Gastroesophageal sphincter (tissue), 3 donors: Measurements from ENCODE around the gene VSNL1.

ENCODE experiments used
- POLR2A ChIP-seq, 2 donors: fragments of 450-650 bp; IDR thresholded peaks; one replicate each; pipeline ENCODE4 v1.6.1; 2017; ENCODE audit warnings: antibody characterized with exemption in 2 of 2, mild to moderate bottlenecking in 2 of 2, moderate library complexity in 1 of 2
- TF ChIP-seq, protein P1 (sequence below), 4 experiments: fragments of 200-600 bp in 2 of 4; fragments of 450-650 bp in 2 of 4; sonication (generic) in 1 of 4; IDR thresholded peaks; one replicate each; pipeline ENCODE4 v1.5.1; 2017 to 2019; ENCODE audit warnings: antibody characterized with exemption in 4 of 4, mild to moderate bottlenecking in 2 of 4, moderate library complexity in 2 of 4

DNA sequence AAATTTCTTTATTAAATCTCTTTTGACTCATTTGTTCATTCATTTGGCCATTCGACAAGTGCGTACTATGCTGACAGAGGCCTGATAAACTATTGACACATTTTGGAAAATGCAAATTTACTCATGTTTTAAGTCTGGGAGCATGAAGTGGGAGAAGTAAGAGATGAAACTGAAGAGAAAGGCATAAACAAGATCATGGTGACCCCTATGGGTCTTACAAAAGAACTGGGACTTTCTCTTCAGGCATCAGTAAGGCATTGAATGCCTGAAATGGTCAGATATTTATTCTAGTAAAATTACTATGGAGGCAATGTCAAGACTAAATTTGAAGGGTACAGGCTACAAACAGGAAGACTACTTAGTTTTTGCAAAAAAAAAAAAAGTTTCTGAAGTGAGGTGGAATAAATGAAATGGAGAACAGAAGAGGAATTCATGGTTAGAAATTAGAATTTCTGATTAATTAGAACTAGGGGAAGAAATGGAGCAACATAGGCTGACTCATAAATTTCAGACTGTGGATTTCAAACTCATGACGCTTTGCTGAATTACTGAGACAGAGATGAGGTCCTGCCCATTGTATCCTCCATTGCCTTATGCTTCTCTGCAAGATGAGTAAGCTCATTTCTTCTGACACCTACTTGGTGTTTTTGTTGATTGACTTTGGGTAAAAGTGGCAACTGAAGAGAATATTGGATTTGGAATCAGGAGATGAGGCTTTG is 32.7 kb downstream of the VSNL1 start:
- no peak for TF ChIP-seq POLR2A (IDR thresholded peaks at IDR 0.05)
- TF ChIP-seq, protein P1, sequence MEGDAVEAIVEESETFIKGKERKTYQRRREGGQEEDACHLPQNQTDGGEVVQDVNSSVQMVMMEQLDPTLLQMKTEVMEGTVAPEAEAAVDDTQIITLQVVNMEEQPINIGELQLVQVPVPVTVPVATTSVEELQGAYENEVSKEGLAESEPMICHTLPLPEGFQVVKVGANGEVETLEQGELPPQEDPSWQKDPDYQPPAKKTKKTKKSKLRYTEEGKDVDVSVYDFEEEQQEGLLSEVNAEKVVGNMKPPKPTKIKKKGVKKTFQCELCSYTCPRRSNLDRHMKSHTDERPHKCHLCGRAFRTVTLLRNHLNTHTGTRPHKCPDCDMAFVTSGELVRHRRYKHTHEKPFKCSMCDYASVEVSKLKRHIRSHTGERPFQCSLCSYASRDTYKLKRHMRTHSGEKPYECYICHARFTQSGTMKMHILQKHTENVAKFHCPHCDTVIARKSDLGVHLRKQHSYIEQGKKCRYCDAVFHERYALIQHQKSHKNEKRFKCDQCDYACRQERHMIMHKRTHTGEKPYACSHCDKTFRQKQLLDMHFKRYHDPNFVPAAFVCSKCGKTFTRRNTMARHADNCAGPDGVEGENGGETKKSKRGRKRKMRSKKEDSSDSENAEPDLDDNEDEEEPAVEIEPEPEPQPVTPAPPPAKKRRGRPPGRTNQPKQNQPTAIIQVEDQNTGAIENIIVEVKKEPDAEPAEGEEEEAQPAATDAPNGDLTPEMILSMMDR (IDR thresholded peaks at IDR 0.05): no peak
